Astrocyte of the spinal cord (primary cell): ENCODE measurements around the gene S100A8.

ENCODE experiments used
- DNase-seq: peaks from one replicate; pipeline ENCODE4 v3.0.0; 2011; ENCODE audit warnings: low read depth, low spot score
- H3K4me3 ChIP-seq: 2 replicates; pipeline ENCODE4 v1.5.1; 2011; ENCODE audit warnings: low read depth, mild to moderate bottlenecking, low read length, moderate library complexity
- in situ Hi-C: cut with HindIII; loops from 2 replicates; pipeline ENCODE4 v1.10.0; 2017; ENCODE audit warnings: low sequenced_read_pairs
- TF ChIP-seq, protein P1 (sequence below): IDR thresholded peaks from 2 replicates; pipeline ENCODE4 v1.5.1; 2012; ENCODE audit warnings: low read depth, mild to moderate bottlenecking, low read length, inconsistent platforms

The S100A8 gene

DNA sequence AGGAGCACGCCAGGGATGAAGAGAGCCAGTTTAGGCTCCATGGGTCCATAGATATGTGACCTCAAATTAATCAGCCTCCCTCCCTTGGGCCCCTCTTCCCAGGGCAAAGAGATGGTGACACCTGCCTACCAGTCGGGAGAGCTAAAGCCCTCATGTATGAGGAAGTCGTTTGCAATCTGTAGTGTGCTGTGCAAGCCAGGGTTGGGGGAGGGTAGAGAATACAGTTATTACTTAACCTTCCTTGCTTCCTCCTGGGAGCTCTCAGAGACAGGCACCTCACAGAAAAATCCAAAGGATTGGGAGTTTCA is 46.2 kb downstream of the S100A8 start:
- no peak for DNase-seq
- in situ Hi-C loops, result no loop called here
- TF ChIP-seq, protein P1, sequence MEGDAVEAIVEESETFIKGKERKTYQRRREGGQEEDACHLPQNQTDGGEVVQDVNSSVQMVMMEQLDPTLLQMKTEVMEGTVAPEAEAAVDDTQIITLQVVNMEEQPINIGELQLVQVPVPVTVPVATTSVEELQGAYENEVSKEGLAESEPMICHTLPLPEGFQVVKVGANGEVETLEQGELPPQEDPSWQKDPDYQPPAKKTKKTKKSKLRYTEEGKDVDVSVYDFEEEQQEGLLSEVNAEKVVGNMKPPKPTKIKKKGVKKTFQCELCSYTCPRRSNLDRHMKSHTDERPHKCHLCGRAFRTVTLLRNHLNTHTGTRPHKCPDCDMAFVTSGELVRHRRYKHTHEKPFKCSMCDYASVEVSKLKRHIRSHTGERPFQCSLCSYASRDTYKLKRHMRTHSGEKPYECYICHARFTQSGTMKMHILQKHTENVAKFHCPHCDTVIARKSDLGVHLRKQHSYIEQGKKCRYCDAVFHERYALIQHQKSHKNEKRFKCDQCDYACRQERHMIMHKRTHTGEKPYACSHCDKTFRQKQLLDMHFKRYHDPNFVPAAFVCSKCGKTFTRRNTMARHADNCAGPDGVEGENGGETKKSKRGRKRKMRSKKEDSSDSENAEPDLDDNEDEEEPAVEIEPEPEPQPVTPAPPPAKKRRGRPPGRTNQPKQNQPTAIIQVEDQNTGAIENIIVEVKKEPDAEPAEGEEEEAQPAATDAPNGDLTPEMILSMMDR, result no peak
- H3K4me3 ChIP-seq, result no peak overlapping the region

DNA sequence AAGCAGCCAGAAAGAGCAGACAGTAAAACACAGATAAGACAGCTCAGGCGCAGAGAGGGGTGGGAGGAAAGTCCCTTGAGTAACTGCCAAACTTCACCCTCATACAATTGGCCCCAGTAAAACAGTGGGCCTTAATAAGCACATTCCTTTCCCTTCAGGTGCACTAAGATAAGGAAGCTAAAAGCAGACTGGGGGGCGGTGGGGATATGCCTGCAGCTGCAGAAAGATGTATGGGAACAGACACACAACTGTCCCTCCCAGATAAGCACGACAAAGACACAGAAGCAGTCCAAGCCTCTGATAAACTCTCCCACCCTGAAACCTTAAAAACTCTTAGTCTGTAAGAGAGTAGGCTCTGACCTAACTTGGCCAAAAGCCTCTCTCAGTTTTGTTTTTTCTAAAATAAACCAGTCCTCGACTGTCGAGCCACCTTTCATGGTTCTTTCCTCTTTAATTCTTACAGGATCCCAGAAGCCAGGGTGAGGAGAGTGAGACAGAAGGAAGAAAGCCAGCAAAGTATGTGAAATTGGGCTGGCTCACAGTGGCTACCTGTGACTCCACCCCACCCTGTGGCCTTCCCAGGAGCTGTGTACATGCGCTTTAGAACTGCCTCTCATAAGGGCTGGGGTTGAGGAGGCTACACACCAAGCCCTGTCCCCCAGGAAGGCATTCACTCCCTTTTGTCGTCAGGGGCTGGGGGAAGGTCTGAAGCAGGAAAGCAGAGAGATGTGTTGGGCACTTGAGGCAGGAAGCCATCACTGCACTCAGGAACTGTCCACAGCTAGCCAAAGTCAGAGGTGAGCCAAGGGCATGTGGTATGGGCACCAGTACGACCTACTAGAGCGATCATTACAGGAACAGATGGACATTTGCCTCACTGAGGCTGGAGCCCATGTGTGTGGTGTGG is 46.8 kb downstream of the S100A8 start:
- in situ Hi-C loops, result no loop called here
- no peak for DNase-seq
- H3K4me3 ChIP-seq, result no peak overlapping the region
- TF ChIP-seq, protein P1, result no peak

DNA sequence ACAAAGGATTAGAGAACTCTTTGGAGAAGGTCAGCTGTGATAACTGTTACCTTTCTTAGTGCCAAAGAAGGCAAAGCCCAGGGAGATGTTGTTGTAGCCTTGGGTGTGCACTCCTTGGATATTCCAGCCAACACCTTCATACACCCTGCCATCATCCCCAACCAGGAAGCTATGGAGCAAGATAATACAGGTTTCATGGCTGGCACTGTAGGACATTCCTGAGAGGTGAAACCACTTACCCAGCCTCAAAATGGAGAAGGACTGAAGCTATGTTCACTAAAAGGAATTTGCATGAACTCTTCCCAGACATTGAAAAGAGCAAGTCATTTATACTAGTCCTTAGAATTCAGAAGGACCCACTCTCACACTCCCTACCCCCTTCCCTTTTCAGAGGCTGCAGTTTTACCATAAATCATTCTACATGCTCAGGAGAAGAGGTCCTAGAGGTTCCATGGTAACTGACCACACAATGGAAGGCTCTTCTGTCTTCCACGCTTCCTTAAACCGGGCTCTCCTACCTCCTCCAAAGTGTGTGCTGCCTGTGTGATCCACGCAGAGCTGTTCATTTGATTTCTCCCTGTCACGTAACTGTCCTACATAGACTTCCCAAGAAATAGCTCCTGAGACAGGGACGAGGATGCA is 47.7 kb downstream of the S100A8 start:
- in situ Hi-C loops, result no loop called here
- DNase-seq, result no peak
- TF ChIP-seq, protein P1, result no peak

DNA sequence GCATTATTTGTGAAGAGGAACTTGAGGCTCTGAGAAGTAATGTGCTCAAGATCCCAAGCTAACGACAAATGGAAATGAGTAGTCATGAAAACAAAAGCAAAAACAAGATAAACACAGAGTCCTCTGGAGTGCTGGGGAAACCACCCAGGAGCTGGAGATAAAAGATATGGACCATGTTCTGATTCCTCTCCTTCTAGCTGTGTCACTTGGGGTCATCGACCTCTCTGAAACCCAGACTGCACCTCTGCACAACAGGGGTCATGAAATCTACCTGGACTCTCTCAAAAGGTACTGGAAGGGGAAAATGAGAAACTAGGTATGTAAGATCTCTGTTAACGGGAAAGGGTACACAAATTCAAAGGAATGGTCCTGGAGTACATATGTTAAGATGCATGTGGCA is 48.7 kb downstream of the S100A8 start:
- H3K4me3 ChIP-seq, result no peak overlapping the region
- in situ Hi-C loops, result no loop called here

More for the DNA sequence above, 47.7 kb downstream of the S100A8 start:
- no peak overlapping the region for H3K4me3 ChIP-seq

DNA sequence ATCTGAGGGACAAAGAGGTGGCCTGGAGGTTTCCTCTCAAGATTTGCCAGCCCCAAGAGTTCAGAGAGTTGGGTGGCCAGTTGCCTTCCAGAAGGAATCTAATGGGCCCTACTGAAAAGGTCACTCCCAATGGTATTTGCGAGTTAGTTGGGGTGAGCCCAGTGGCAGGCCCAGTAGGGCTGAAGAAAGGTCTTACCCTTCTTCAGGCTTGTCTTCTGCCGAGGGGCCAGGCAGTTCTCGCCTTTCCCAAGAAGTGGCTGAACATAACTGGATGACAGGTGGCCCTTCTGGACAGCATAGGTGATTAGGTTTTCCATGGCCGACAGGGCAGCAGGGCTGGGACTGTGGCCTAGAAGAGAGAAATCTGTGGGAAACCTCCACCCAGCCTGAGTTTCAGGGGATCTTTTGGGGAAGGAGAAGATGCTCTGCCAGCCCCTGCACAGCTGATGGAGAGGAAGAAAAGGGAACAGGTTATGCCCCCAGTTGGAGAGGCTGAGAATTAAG is 49.4 kb downstream of the S100A8 start:
- H3K4me3 ChIP-seq, result no peak overlapping the region
- no peak for DNase-seq
- in situ Hi-C loops, result no loop called here
- TF ChIP-seq, protein P1, result no peak

More for the DNA sequence above, 48.7 kb downstream of the S100A8 start:
- TF ChIP-seq, protein P1, result no peak
- no peak for DNase-seq

DNA sequence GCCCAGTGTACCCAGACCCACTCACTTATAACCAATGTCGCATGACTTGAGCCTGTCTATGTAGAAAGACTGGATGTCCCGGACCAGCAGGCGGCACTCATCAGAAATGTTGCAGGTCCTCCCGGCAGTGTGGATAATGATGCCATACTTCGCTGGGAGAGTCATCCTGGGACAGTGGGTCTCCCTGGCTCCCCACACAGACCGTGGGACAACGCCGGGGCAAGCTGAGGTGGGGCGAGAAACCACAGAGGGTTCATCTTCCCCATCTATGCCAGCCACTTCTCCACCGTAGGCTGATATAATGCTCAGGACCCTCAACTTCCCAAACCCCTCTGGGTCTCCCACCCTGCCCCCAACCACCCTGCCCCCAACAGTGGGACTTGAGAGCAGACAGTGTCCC is 50.5 kb downstream of the S100A8 start:
- DNase-seq, result no peak
- in situ Hi-C loops, result no loop called here
- H3K4me3 ChIP-seq, result no peak overlapping the region
- TF ChIP-seq, protein P1, result no peak
